Superior temporal gyrus (tissue), 1 donor: ENCODE measurements around the gene DEGS2.

Experiments used
- DNase-seq: peaks from one replicate; pipeline ENCODE4 v3.0.0-alpha.2; 2016; ENCODE audit errors: extremely low spot score

The DEGS2 gene

DNA sequence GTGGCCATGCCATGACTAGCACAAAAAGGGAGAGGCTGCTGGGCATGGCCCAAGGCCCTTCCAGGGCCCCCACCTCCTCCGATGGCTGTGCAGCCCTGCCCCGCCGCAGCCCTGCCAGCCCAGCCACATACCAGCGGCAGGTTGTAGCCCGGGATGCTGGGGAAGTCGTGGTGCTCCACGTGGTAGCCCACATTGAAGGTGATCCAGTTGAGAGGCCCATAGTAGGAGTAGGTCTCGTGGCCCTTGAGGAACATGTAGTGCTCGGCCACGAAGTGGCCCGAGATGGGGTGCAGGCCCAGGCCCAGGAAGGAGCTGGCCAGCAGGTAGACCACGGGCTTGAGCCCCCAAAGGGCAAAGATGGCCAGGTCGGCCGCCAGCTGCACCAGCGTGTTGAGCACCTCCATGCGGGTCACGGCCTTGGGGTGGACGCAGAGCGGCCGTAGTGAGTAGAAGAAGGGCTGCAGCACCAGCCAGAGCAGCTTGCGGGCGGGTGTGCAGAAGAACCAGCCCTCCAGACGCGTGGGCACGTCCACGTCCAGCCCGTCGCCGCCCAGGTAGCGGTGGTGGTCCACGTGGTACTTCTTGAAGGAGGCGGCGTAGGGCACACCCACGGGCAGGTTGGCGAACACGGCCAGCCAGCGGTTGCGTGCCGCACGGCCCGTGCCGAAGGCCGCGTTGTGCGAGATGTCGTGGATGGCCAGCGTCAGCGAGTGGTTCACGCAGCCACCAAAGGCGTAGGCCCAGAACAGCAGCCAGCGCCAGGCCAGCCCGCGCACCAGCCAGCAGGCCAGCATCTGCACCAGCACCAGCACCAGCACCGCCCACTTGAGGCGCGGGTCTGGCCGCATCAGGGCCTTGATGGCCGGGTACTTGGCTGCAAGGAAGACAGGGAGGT is 10.4 kb downstream of the DEGS2 start:
- DNase-seq = no peak

DNA sequence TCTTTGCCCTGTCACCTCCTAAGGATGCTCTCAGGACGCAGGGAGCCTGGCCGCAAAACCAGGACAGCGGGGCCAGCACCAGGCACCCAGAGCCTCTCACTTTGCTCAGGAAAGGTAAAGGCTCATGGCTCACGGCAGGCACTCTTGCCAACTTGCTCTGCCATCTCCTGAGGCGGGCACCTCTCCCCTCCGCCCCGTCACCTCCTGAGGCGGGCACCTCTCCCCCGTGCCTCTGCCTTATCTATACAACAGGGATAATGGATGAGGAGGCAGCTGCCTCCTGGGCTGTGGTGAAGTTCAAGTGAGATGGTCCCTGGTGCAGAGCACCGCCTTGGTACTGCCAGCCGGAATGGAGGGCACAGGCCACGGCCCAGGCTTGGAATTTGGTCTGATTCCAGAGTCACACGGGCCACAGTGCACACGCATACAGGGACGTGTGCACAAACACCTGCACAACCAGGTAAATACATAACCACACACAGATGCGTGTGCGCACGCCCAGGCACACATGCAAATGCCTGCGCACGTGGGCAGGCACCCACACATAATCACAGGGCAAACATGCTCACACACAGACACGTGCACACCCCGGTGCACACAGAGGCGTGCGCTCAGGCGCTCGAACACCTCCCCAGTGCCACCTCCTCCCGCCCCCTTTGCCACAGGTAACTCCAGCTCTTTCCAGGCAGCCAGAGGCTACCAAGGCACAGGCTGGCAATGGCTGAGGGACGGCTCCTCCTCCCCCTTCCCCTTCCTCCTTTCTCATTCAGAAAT is 11.6 kb downstream of the DEGS2 start:
- no peak for DNase-seq

DNA sequence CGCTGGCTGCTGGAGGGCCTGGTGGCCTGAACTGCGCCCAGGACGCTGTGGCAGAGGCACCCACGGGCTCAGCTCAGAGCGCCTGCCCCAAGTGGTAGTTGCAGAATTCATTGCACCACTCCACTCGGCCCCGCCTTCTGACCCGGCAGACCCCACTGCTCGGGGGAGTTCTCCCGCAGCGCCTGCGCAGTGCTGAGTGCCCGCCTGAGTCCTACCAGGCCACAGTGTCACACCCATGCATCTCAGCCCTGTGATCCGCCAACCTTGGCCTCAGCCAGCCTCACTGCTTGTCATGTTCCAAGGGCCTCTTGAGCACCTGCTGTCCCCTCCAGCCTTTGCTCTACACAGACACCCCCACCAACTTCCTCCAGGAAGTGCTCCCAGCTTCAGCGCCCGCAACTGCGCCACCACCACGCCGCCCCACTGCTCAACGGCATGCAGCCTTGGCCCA is 12.2 kb downstream of the DEGS2 start:
- DNase-seq = no peak

DNA sequence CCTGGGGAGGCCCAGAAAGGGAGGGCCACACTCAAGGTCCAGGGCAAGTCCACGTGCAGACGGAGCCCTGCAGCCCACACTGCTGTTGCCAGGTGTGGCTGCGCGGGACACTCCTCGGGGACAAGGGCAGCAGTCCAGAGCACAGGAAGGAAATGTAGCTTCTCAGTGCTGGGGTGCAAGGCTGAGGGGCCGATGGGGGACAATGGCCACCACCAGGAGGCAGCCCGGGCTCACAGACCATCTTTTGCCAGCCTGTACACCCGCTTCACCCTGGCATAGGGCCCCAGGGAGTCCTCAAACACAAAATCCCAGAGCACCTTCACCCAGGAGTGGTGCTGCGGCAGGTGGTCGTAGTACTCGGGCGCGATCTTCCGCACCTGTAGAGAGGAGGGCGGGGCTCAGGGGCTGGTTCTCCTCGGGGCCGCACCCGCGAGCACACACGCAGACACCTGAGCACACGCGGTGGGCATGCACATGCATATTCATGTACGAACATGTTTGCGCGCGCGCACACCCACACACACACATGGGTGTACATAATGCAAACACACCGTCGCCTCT is 12.8 kb downstream of the DEGS2 start:
- no peak for DNase-seq

DNA sequence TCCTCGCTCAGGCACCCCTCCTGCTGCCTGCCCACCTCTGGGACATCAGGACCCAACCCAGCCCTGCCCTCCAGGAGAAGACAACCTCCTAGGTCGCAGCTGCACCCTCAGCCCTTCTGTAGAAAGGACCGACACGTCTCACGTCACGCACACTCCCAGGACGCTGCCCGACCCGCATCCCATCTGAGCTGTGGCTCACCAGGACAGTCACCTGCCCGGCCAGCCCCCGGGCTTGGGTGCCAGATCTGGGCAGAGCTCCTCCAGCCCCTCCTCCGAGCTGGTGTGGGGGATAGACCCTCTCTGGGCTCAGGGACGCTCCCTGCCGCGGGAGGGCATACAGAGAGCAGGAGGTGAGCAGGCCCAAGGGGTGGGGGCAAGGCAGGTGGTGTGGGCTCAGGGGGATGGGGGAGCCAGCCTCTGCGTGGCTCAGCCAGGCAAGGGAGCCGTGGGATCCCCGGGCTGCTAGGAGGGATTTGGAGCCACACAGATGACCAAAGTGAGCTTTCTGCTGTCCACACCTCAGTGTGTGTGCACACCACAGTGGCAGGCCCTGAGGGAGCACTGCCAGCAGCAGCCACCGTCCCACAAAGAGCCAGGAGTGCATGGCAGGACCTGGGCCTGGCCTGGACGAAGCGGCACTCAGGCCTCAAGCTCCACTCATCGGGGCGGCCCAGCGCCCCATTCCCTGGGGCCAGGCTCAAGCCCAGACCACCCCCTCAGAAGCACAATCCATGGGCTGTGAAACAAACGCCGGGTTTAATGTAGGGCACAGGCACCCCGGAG is 13.6 kb downstream of the DEGS2 start:
- DNase-seq = no peak

DNA sequence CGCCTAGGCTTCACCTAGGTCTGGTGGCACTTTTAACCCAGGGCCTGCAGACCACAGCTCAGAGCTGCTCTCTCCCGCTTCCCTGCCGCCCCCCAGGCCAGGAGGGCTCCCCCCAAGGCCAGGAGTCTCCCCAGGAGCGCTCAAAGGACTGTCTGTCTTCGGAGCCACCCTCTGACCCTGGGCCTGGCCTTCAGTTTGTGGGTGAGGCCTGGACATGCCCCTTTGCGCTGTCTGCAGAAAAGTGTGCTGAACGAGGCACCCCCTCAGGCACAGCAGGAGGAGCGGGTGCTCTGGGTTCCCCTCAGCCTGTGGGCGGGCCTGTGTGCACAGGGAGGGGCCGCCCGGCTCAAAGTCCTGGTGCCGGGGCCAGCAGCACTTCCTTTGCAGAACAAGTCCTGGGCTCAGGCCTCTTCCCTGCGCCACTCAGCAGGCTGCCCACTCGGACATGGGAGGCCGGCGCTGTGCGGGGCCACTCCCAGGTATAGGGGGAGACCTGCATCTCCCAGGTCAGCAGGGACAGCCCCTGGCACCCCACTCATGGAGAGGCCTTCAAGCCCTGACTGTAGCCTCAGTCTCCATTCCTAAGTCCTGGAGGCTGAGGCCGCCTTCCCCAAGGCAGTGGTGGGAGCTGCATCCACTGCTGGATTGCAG is 14.3 kb downstream of the DEGS2 start:
- no peak for DNase-seq

DNA sequence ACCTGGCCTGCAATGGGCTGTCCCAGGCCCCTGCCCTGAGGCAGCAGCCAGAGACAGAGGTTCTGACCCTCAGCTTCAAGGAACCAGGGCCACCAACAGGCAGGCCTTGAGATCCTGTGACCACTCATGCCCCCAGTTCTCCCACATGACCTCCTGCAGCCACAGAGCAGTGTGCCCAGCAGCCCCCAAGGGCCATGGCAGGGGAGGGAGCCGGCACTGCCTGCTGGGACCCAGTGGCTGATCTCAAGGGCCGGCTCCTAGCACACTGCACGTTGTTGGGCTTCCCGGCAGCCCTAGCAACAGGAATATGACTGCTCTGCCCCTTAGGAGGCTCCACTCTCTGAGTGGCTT is 14.8 kb downstream of the DEGS2 start:
- no peak for DNase-seq

DNA sequence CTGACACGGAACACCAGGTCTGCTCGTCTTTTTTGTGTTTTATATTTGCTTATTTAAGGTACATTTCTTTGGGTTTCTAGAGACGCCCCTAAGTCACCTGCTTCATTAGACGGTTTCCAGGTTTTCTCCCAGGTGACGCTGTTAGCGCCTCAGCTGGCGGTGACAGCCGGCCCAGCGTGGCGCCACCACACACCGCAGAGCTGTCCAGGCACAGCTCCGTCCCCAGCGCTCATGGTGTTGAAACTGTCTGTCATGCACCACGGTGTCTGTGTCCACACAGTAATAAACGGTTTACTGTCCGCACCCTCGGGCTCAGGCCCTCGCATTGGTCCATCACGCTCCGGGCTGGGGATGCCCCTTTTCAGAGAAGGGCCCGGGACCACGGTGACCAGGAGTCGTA is 15.5 kb downstream of the DEGS2 start:
- no peak for DNase-seq

DNA sequence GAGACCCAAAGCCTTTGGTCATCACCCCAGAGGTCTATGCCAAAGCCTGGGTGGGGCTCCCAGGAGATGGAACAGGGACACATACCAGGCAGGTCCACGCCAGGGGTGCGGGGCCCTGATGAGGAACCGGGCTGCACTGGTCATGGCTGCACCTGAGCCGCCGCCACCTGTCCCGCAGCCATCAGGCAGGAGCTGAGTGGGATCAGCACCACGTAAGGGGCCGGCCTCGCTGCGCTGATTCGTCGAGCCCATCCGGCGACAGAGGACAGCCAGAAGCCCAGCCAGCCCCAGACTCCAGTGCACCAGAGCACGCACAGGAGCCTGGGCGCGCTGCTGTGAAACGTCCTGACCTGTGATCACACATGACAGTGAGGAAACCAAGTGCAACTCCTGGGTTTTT is 15.9 kb downstream of the DEGS2 start:
- no peak for DNase-seq

DNA sequence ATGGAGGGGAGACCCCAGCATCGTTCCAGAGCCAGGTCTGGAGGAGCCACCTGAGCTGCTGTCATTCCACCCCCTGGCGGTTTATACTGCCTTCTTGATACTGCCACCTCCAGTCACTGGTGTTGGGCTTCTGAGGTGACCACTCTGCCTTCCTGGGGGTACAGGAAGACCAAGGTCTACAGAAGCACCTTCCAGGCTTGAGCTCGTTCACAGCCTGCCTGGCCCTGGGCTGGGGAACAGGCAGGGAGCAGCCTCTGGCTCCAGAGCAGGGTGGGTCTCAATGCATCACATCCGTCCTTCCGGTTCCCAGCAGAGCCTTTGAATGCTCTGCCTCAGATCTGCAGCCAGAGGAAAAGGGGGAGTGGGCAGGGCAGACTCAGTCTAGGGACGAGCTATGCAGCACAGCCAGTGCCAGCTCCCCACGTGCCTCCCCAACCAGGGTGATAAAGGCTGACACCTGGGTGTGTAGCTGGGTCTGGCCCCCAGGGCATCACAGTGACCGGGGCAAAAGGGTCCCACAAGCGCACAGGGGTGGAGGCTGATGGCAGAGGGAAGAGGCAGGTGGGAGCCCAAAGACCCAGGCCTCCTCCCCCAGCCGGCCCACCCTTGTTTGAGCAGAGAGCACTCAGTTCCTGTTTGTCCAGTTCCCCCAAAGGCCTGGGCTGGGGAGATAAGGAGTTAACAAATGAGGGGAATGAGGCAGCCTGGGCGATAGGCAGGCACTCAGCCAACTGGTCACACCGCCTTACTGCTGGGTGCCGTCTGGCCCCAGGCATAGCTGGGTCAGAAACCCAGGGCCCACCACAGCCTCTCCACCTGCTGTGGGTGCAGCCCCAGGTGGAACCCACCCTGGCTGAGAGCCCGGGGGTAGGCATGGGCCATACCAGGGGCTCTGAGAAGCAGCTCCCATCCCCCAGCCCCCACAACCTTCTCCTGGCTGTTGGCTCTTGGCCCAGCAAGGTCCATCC is 17.1 kb downstream of the DEGS2 start:
- DNase-seq = no peak

DNA sequence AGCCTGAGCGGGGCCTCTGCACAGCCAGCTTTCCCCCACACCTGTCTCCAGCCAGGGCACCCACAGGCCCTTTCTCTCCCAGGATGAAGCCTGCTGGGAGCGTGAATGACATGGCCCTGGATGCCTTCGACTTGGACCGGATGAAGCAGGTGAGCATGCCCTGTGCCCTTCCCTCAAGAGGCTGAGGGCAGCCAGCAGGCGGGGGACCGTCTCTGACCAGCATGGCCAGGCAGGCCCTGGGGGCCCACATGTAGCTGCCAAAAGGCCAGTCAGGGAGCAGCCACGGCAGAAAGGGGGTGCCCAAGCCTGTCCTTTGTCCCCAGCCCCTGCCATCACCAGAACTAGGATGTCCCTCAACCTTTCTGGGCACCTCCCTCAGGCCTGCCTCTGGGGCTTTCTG is 18.3 kb downstream of the DEGS2 start:
- no peak for DNase-seq

DNA sequence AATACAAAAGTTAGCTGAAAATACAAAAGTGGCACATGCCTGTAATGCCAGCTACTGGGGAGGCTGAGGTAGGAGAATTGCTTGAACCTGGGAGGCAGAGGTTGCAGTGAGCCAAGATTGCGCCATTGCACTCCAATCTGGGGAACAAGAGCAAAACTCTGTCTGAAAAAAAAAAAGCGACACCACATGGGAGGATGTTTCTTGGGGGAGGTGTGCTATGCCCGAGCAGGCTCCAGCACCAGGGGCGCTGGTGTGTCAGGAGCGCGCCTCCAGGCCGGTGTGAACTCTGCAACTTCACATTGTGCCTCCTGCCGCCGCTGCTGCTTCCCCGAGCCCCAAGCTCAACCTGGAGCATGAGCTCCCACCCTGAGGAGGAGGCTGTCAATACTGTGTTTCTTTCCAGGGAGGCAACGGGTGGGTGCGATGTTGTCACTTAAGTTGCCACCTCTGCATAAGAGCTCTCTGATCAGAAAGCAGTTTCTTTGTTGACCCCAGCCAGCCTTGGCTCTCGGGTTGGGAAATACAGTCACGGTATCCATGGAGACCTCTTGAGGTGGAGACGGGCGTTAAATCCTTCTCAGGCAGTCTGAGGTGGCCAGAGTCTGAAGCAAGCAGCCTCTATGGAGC is 18.9 kb downstream of the DEGS2 start:
- DNase-seq = no peak

DNA sequence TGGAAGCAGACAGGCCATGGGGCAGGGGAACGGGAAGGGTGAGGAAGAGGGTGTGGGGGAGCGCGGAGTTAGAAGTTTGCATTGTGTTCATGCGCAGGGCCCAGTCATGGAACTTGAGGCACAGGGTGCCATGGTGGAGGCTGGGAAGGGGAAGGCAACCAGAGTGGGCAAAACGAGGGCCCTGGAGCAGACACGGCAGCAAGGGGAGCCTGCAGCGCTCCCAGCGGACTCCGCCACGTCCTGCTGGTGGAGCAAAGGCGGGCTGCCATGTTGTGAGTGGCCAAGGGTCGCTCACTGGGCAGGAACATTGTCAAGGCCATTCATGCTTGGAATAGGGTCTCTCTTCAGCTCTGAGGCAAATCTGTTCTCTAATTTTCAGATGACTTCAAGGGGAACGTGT is 20.5 kb downstream of the DEGS2 start:
- no peak for DNase-seq

DNA sequence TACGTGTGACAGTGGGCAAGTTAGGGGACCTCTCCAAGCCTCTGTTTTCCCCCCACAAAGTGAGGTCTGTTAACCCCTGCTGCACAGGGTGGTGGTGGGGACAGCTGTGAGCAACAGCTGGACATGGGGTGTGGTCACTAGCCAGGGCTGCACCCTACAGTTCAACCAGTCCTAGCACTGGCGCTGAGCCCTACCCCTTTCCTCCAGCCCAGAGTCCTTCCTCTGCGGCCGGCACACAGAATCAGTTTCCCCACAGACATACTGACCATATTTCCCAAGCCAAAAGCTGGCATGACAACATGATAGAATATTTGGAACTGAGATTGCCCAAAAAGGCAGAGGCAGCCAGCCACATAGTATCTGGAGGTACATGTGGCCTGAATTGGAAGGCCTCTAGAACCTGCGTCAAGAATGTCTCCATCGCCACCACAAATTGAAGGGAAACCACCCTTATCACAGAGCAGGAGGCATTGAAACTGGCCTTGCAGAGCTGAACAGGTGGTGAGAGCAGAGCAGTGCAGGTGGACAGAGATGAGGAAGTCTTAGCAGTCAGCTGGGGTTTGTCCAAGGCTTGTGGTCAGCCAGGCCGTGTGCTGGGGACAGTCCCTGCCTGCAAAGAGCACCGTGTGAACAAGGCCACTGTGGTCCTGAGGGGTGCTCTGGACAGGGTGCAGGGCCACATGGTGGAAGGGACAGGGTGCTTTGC is 21.2 kb downstream of the DEGS2 start:
- no peak for DNase-seq

DNA sequence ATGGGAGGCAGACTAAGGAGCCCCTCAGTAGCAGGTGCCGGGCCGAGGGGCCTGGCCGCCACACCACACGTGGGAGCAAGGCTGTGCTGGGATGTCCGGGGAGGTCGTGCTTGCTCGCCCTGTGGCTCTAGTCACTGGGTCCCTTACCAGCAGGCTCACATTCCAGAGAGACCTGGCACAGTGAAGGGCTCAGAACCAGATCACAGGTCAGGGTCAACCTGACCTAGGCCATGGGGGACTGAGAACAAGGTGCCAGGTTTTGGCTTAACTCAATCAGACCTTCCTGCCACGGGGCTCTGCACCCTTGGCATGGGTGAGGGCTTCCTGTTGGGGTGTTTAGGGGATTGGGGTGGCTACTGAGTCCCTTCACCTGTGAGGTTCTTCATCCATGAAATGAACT is 22.3 kb downstream of the DEGS2 start:
- no peak for DNase-seq

DNA sequence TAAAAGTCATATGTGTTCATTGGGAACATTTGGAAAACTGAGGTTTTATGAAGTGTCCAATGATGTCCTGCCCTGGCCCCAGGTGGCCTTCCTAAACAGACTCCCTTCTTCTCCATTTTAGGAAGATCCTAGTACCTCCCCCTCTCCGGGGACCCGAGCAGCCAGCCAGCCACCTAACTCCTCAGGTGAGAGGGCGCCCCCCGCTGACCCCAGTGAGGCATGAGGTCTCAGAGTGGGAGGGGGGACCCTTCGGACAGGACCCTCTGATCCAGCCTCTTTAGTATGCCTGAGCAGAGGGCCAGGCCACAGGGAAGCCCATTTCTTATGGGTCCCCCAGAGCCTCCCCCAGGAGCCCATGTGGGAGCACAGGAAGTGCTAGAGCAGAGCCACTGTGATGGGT is 23.7 kb downstream of the DEGS2 start:
- DNase-seq = no peak

DNA sequence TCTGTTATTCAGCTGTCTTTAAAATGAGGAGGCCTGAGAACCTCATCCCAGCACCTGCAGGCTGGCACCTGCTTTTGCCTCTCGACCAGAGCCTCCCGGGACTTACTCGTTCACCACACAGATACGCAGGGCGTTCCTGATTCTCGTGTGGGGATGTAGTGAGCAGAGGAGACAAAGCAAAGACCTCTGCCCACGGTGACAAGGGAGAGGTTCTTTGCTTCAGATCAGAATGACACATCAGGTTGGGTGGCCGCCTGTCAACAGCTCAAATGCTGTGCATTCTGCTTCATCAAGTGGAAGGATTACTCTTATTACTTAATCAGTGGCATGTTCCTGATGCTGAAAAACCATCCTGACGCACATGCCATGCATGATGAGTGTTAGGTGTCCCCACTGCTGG is 24.4 kb downstream of the DEGS2 start:
- DNase-seq = no peak

DNA sequence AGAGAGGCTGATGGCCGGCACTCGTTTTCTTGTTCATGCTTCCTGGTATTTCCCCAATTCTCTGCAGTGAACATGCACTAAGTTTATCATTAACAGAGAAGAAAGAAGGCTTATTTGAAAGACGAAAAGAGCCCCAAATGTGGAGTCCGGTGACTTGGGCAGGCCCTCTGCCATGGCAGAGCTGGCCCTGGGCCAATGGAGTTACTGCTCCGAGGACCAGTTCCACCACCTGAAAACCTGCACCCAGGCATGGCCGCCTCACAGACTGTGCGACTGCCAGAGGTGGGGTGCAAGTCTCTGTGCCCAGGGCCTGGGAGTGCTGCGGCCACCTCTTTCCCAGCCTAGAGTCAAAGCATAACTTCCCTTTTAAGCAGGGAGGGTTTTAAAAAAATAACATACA is 24.9 kb downstream of the DEGS2 start:
- DNase-seq = no peak

DNA sequence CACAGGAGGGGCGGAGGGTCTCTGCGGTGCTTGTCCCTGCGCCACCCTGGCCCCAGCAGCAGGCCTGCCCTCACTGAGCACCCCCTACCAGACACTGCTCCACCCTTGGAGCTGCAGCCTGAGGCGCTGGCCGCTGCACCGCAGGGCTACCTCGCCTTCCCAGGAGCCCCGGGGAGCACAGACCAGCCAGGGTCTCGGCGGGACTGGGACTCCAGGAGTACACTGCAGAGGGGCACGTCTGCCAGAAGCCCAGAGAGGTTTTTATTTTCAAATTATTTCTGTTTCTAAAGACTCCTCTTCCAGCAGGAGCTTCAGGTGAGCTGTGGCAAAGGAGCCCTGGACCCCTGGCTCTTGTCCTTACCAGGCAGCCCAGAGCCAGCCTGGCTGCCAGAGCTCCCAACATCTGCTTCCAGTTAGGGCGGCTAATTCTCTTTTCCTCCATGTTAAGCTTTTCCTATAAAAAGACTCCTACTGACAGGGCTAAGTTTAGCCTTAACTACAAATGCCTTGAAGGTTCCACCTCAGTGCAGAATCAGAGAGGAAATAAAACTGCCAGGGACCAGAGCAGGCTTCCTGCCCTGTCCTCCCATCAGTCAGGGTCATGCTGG is 26.4 kb downstream of the DEGS2 start:
- no peak for DNase-seq
